Measurements from ENCODE around the gene SEMA3C. TPM values are rescaled to one million over a fixed set of nuclear protein-coding genes. Genes with fewer than 3 reads are reported as not detected.

SEMA3C gene
- total and polyA plus RNA-seq, 2 donors (not counting 1 experiment from before 2014, with no cell fraction given), result 0.06 TPM; not detected in 1

DNA sequence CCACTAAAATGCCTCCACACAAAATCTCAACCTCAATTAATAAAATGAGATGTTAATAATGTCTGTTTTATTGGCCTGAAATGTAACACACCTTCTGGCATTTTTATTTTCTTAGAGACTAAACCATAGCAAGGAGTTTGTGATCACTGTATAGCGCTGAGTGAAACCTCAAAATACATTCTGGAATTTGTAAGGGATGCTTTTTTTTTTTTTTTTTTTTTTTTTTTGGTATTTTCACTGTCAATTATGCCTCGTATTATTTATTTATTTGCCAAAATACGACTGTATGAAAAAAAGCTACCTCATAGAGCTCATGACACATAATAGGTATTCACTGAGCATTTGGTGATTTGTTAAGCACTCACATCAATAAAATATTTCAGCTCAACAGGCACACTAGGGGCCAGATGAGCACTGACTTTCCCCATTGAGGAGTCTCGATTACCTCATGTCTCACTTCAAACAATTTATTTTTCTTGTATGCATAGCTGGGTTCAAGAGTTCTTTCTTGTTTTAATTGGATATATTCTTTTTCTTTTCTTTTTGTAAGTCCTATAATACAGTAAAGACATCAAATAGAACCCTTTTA lies 36.5 kb downstream of the SEMA3C start:
- no peaks in the 10 kb centered on the region for H3K4me1 ChIP-seq (ENCODE audit: control insufficient read depth in 2 of 2, insufficient read depth in 2 of 2, low read length in 2 of 2)
- H3K9me3 ChIP-seq (ENCODE audit: control extremely low read depth in 1 of 3, control insufficient read depth in 2 of 3, insufficient read depth in 1 of 3, low read length in 2 of 3), result no peaks in the 10 kb centered on the region
- H3K36me3 ChIP-seq (replicated peaks in 1 of 2; ENCODE audit: control extremely low read depth in 1 of 2, control insufficient read depth in 1 of 2, extremely low read depth in 1 of 2, insufficient read depth in 2 of 2, low read length in 1 of 2), result no peaks in the 10 kb centered on the region
- no peaks in the 10 kb centered on the region for H3K79me2 ChIP-seq (ENCODE audit: control insufficient read depth, insufficient read depth, low read length)
- no peaks in the 10 kb centered on the region for H3K27me3 ChIP-seq (replicated peaks in 1 of 4; ENCODE audit: control extremely low read depth in 1 of 4, control insufficient read depth in 3 of 4, insufficient read depth in 4 of 4, low read length in 3 of 4)
- H3K4me2 ChIP-seq (replicated peaks; ENCODE audit: low read depth, low read length, poor library complexity, severe bottlenecking), result no peak overlapping the region
- H3K27ac Mint-ChIP-seq, result no peak overlapping the region
- DNase-seq (no peak), ATAC-seq (ENCODE audit: low read depth) (no peak)
- intact Hi-C loops (cut with micrococcal nuclease), result no loop called here
- H2AFZ ChIP-seq (ENCODE audit: insufficient read depth, low read depth, low read length, poor library complexity, severe bottlenecking), result no peak overlapping the region
- no peaks in the 10 kb centered on the region for H4K20me1 ChIP-seq (ENCODE audit: control insufficient read depth, insufficient read depth, low read length, poor library complexity, severe bottlenecking)
- no peak for TF ChIP-seq EZH2 (IDR thresholded peaks at IDR 0.05; ENCODE audit: borderline replicate concordance, insufficient read depth, low read depth, low read length, poor library complexity, severe bottlenecking)
- TF ChIP-seq, protein P1, sequence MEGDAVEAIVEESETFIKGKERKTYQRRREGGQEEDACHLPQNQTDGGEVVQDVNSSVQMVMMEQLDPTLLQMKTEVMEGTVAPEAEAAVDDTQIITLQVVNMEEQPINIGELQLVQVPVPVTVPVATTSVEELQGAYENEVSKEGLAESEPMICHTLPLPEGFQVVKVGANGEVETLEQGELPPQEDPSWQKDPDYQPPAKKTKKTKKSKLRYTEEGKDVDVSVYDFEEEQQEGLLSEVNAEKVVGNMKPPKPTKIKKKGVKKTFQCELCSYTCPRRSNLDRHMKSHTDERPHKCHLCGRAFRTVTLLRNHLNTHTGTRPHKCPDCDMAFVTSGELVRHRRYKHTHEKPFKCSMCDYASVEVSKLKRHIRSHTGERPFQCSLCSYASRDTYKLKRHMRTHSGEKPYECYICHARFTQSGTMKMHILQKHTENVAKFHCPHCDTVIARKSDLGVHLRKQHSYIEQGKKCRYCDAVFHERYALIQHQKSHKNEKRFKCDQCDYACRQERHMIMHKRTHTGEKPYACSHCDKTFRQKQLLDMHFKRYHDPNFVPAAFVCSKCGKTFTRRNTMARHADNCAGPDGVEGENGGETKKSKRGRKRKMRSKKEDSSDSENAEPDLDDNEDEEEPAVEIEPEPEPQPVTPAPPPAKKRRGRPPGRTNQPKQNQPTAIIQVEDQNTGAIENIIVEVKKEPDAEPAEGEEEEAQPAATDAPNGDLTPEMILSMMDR (IDR thresholded peaks at IDR 0.05), result no peak
- CTCF ChIA-PET, result interaction anchor here (0.7 kb wide), 1 partner anchor 11 kb away, joined by 3 read pairs; no protein-coding TSS in a partner anchor
- no CpG with 5 or more reads among the region's 4 CpGs for WGBS (ENCODE audit: insufficient coverage)
- no peaks in the 10 kb centered on the region for H3K27me3 Mint-ChIP-seq
- H3K27ac ChIP-seq (ENCODE audit: low read length in 2 of 2), result no peak overlapping the region
- no peak overlapping the region for H3K9ac ChIP-seq (ENCODE audit: low read length)
- H3K4me3 ChIP-seq (ENCODE audit: control extremely low read depth in 1 of 5, extremely low read depth in 1 of 5, insufficient read depth in 1 of 5, low read depth in 2 of 5, low read length in 4 of 5), result no peak overlapping the region
- no peak overlapping the region for H3K4me3 Mint-ChIP-seq
- no peaks in the 10 kb centered on the region for H3K9me3 Mint-ChIP-seq (ENCODE audit: insufficient read depth)
- no peaks in the 10 kb centered on the region for H3K4me1 Mint-ChIP-seq
- POLR2A ChIA-PET, result no interaction called here

DNA sequence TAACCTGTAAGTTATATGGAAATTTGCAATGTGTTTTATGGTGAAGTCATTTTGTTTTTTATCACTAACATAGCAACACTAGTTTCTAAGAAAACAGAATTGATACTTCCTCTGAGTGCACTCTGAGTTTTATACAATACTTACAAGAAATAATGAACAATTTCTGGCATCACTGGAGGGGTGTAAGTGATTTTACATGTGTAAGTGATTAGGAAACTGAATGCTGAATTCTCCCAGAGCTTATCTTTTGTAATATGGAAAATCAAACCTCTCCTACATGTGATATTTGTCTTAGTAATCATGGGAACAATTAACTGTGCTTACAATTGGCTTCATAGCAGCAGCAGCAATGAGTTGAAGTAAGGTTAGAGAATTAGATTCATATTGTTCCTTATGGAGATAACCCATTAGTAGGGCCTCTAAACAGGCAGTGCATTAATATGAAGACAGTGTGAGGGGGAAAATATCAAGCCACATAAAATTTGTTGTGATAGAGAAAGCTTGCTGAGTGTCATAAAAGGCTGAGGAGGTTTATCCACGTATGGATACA lies 37.4 kb downstream of the SEMA3C start:
- CTCF ChIA-PET, result no interaction called here
- Histone ChIP-seq H3K36me3 (replicated peaks in 1 of 2; ENCODE audit: control extremely low read depth in 1 of 2, control insufficient read depth in 1 of 2, extremely low read depth in 1 of 2, insufficient read depth in 2 of 2, low read length in 1 of 2) (no peaks in the 10 kb centered on the region), H2AFZ (ENCODE audit: insufficient read depth, low read depth, low read length, poor library complexity, severe bottlenecking) (no peak overlapping the region), H3K79me2 (ENCODE audit: control insufficient read depth, insufficient read depth, low read length) (no peaks in the 10 kb centered on the region), H3K4me1 (ENCODE audit: control insufficient read depth in 2 of 2, insufficient read depth in 2 of 2, low read length in 2 of 2) (no peaks in the 10 kb centered on the region), H3K27ac (ENCODE audit: low read length in 2 of 2) (no peak overlapping the region), H3K9ac (ENCODE audit: low read length) (no peak overlapping the region), H4K20me1 (ENCODE audit: control insufficient read depth, insufficient read depth, low read length, poor library complexity, severe bottlenecking) (no peaks in the 10 kb centered on the region), H3K9me3 (ENCODE audit: control extremely low read depth in 1 of 3, control insufficient read depth in 2 of 3, insufficient read depth in 1 of 3, low read length in 2 of 3) (no peaks in the 10 kb centered on the region), H3K4me2 (replicated peaks; ENCODE audit: low read depth, low read length, poor library complexity, severe bottlenecking) (no peak overlapping the region), H3K4me3 (ENCODE audit: control extremely low read depth in 1 of 5, extremely low read depth in 1 of 5, insufficient read depth in 1 of 5, low read depth in 2 of 5, low read length in 4 of 5) (no peak overlapping the region), H3K27me3 (replicated peaks in 1 of 4; ENCODE audit: control extremely low read depth in 1 of 4, control insufficient read depth in 3 of 4, insufficient read depth in 4 of 4, low read length in 3 of 4) (no peaks in the 10 kb centered on the region)
- no peak for ATAC-seq (ENCODE audit: low read depth)
- H3K4me3 Mint-ChIP-seq, result no peak overlapping the region
- intact Hi-C loops (cut with micrococcal nuclease), result no loop called here
- no peak for DNase-seq
- no peak overlapping the region for H3K27ac Mint-ChIP-seq
- WGBS (ENCODE audit: insufficient coverage), result no CpG with 5 or more reads among the region's 1 CpG
- POLR2A ChIA-PET, result no interaction called here
- no peaks in the 10 kb centered on the region for H3K4me1 Mint-ChIP-seq
- no peaks in the 10 kb centered on the region for H3K9me3 Mint-ChIP-seq (ENCODE audit: insufficient read depth)
- no peaks in the 10 kb centered on the region for H3K27me3 Mint-ChIP-seq
- no peak for TF ChIP-seq EZH2 (IDR thresholded peaks at IDR 0.05; ENCODE audit: borderline replicate concordance, insufficient read depth, low read depth, low read length, poor library complexity, severe bottlenecking)
- TF ChIP-seq, protein P1 (IDR thresholded peaks at IDR 0.05), result no peak

Measured in B cell (primary cell).